Stomach (tissue), 4 donors: ENCODE results near the gene RAB40AL.

Experiments used
- EP300 ChIP-seq: sonication (generic); formaldehyde crosslinking; IDR thresholded peaks from one replicate; pipeline ENCODE4 v1.6.1; 2017; ENCODE audit warnings: antibody characterized with exemption
- POLR2A ChIP-seq, 4 donors: fragments of 450-650 bp; IDR thresholded peaks; one replicate each; pipeline ENCODE4 v1.6.1; 2016; ENCODE audit warnings: antibody characterized with exemption in 4 of 4, control low read depth in 2 of 4, mild to moderate bottlenecking in 1 of 4, moderate library complexity in 1 of 4
- POLR2AphosphoS5 ChIP-seq, 3 donors: sonication (generic); formaldehyde crosslinking; IDR thresholded peaks; one replicate each; pipeline ENCODE4 v1.6.1; 2016; ENCODE audit warnings: antibody characterized with exemption in 3 of 3
- TF ChIP-seq, protein P1 (sequence below), 7 experiments: fragments of 450-650 bp in 4 of 7; fragments of 200-600 bp in 3 of 7; sonication (generic) in 3 of 7; IDR thresholded peaks; one replicate each; pipeline ENCODE4 v1.5.1; 2016 to 2019; ENCODE audit warnings: antibody characterized with exemption in 7 of 7, control low read depth in 2 of 7, mild to moderate bottlenecking in 1 of 7

DNA sequence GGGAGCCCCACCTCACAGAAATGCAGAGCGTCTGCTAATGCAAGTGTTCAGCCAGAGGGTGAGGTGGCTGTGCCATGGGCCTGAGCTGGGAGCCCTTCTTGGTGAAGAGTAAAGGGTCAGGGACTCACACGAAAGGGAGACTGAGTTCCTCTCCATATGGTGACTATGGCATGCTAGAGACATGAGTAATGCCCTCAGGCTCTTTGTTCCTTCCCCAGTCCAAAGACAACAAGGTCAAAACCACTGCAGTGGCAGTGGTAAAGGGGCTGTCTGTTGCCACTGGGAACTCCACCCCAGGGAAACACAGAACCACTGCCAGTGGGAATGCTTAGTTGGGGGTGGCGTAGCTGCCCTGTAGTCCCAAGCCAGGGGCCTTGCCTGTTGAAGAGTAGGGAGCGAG is 22.4 kb downstream of the RAB40AL start:
- no peak for TF ChIP-seq EP300
- TF ChIP-seq POLR2A (IDR thresholded peaks at IDR 0.05), result no peak
- no peak for TF ChIP-seq POLR2AphosphoS5 (IDR thresholded peaks at IDR 0.05)
- TF ChIP-seq, protein P1, sequence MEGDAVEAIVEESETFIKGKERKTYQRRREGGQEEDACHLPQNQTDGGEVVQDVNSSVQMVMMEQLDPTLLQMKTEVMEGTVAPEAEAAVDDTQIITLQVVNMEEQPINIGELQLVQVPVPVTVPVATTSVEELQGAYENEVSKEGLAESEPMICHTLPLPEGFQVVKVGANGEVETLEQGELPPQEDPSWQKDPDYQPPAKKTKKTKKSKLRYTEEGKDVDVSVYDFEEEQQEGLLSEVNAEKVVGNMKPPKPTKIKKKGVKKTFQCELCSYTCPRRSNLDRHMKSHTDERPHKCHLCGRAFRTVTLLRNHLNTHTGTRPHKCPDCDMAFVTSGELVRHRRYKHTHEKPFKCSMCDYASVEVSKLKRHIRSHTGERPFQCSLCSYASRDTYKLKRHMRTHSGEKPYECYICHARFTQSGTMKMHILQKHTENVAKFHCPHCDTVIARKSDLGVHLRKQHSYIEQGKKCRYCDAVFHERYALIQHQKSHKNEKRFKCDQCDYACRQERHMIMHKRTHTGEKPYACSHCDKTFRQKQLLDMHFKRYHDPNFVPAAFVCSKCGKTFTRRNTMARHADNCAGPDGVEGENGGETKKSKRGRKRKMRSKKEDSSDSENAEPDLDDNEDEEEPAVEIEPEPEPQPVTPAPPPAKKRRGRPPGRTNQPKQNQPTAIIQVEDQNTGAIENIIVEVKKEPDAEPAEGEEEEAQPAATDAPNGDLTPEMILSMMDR (IDR thresholded peaks at IDR 0.05), result no peak
